Fibroblast of skin of back (primary cell): ENCODE measurements around the gene ZNF281.
"Not testable (repeated sequence)": the region's sequence is repeated elsewhere in the genome, so short reads cannot be mapped to it uniquely, and the experiment has no call there.

Source experiments
- DNase-seq: peaks from one replicate; pipeline ENCODE4 v3.0.0-alpha.2; 2013

Gene ZNF281

DNA sequence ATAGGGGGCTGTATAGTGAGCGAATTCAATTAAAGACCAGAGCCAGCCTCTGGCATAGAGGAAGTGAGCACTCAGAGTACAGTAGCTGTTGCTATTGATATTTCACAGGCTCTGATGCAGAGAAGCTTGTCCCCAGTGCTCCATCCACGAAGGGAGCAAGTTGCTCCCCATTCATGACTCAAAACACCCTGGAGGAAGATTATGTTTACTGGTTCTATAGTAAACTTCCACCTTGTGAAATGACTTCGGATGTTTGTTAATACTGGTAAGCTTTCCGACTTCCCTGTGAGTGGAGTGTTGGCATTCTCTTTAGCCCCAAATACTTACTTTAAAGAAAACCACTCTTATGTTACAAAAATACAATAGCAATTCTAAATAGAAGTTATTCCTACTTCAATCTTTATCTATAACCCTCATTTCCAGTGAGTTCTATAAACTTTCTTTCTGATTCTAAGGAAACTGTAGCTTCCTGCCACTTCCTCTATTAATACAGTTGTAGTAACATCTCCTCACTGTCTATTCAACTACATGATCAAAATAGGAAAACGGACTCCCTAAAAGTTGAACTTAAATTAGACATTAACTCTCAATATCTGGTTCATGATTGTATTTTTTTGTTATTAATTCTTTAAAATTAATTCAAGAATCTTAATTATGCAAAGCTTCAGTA is 46.4 kb downstream of the ZNF281 start:
- DNase-seq, result no peak

DNA sequence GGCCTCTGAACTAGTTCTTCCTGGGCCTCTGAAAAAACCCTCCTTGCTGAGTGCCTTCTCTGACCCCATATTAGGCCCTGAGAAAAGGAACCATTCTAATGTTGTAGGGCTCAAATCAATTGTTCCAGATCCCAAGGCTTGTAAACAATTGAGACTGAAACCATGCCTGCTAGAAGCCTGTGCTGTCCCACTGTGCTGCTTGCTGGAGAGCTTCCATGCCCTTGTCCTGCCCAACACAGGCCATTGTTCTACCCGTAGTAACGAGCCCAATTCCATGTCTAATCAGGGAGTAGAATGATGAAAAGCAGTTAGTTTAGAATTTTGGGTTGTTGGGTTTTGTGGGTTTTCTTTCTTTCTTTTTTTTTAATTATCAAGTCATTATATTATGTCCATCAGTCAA is 47.4 kb downstream of the ZNF281 start:
- no peak for DNase-seq

DNA sequence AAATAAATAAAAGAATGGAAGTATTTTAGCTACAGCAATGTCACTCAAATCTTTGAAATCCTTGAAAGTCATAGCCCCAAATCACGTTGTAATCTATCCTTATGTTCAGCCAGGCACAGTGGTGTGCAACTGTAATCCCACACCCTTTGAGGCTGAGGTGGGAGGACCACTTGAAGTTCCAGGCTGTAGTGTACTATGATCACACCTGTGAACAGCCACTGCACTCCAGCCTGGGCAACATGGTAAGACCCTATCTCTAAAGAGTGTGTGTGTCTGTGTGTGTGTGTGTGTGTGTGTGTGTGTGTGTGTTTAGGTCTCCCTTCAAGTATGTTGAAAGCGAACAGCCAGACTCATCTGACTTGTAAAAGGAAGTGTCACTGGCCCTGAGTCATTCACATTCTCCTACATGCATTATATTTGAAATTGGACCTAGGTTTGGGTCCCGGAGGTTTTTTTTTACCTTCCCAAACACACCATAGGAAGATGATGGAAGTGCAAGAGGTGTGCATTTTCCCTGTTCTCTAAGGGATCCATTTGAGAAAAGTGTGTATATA is 50.1 kb downstream of the ZNF281 start:
- peak; percentile 62 for DNase-seq

DNA sequence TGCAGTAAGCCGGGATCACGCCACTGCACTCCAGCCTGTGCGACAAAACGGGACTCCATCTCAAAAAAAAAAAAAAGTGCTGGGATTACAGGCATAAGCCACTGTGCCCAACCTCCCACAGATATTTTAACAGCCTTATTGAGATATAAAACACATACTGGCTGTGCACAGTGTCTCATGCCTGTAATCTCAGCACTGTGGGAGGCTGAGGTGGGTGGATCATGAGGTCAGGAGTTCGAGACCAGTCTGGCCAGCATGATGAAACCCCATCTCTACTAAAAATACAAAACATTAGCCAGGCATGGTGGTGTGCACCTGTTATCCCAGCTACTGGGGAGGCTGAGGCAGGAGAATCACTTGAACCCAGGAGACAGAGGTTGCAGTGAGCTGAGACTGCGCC is 51.9 kb downstream of the ZNF281 start:
- DNase-seq, result not testable (repeated sequence)

DNA sequence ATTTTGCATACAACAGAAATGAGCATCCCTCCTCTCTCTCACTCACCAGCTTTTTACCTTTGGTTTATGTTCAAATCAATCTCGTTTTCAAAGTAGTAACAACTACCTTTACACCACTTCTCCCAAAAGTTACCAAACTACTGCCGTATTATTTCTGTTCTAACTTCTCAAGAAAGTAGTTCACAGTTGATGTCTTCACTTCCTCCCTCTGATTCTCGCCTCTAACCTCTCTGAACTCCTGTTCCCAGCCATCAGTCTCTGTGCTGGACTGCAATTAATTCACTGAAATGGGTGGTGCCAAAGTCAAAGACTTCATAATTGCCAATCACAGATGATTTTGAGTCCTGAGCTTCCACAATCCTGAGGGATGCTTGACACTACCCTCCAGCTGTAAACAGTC is 54.0 kb downstream of the ZNF281 start:
- DNase-seq, result no peak
